Panc1 (cell line): ENCODE data around the gene CHST4.

ENCODE experiments used
- SIN3A ChIP-seq: IDR thresholded peaks from 2 replicates; pipeline ENCODE4 v1.6.1; 2012; ENCODE audit warnings: low read depth, mild to moderate bottlenecking, low read length, moderate library complexity, borderline replicate concordance; ENCODE audit not compliant: insufficient read depth
- TF ChIP-seq, protein P1 (sequence below): fragments of 450-650 bp; IDR thresholded peaks from 2 replicates; pipeline ENCODE4 v1.5.1; 2017; ENCODE audit warnings: mild to moderate bottlenecking
- TF ChIP-seq, protein P2 (sequence below), 2 experiments: IDR thresholded peaks; 2 replicates each; pipeline ENCODE4 v1.6.1; 2011 to 2012; ENCODE audit warnings: low read depth in 2 of 2, control low read depth in 1 of 2, low read length in 1 of 2, mild to moderate bottlenecking in 1 of 2, moderate library complexity in 1 of 2; ENCODE audit not compliant: insufficient read depth in 1 of 2

DNA sequence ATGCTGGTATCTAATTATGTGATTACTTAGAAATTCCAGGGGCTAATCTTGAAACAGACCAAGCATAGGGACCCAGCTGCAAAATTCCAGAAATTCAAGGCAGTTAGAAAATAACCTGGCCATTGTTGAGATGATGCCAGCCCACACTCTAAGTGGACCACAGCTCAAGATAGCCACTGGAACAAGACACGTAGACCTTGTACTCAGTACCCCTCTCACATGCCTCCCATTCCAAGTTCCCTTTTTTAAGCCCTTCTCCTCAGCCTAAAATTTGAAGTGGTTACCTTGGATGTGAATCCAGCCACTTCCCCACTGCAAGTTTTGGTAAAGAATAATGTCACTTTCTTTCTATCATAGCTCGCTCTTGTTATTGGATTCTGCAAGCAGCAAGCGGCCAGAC lies 33.0 kb upstream of the CHST4 start:
- TF ChIP-seq, protein P1, sequence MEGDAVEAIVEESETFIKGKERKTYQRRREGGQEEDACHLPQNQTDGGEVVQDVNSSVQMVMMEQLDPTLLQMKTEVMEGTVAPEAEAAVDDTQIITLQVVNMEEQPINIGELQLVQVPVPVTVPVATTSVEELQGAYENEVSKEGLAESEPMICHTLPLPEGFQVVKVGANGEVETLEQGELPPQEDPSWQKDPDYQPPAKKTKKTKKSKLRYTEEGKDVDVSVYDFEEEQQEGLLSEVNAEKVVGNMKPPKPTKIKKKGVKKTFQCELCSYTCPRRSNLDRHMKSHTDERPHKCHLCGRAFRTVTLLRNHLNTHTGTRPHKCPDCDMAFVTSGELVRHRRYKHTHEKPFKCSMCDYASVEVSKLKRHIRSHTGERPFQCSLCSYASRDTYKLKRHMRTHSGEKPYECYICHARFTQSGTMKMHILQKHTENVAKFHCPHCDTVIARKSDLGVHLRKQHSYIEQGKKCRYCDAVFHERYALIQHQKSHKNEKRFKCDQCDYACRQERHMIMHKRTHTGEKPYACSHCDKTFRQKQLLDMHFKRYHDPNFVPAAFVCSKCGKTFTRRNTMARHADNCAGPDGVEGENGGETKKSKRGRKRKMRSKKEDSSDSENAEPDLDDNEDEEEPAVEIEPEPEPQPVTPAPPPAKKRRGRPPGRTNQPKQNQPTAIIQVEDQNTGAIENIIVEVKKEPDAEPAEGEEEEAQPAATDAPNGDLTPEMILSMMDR, result no peak
- no peak for TF ChIP-seq SIN3A
- TF ChIP-seq, protein P2, sequence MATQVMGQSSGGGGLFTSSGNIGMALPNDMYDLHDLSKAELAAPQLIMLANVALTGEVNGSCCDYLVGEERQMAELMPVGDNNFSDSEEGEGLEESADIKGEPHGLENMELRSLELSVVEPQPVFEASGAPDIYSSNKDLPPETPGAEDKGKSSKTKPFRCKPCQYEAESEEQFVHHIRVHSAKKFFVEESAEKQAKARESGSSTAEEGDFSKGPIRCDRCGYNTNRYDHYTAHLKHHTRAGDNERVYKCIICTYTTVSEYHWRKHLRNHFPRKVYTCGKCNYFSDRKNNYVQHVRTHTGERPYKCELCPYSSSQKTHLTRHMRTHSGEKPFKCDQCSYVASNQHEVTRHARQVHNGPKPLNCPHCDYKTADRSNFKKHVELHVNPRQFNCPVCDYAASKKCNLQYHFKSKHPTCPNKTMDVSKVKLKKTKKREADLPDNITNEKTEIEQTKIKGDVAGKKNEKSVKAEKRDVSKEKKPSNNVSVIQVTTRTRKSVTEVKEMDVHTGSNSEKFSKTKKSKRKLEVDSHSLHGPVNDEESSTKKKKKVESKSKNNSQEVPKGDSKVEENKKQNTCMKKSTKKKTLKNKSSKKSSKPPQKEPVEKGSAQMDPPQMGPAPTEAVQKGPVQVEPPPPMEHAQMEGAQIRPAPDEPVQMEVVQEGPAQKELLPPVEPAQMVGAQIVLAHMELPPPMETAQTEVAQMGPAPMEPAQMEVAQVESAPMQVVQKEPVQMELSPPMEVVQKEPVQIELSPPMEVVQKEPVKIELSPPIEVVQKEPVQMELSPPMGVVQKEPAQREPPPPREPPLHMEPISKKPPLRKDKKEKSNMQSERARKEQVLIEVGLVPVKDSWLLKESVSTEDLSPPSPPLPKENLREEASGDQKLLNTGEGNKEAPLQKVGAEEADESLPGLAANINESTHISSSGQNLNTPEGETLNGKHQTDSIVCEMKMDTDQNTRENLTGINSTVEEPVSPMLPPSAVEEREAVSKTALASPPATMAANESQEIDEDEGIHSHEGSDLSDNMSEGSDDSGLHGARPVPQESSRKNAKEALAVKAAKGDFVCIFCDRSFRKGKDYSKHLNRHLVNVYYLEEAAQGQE (IDR thresholded peaks at IDR 0.05; ENCODE audit: insufficient read depth in 1 of 2, low read depth in 2 of 2, low read length in 1 of 2), result no peak
